Body of pancreas (tissue), 4 donors: ENCODE measurements around the gene ETS1.

Source experiments
- CTCF ChIP-seq, 7 experiments: fragments of 450-650 bp in 4 of 7; fragments of 200-600 bp in 3 of 7; sonication (generic) in 3 of 7; IDR thresholded peaks; one replicate each; pipeline ENCODE4 v1.5.1; 2016 to 2019; ENCODE audit warnings: antibody characterized with exemption in 7 of 7
- POLR2A ChIP-seq, 3 donors: fragments of 450-650 bp; IDR thresholded peaks; one replicate each; pipeline ENCODE4 v1.6.1; 2016; ENCODE audit warnings: antibody characterized with exemption in 3 of 3, mild to moderate bottlenecking in 2 of 3

- no peak for TF ChIP-seq CTCF (IDR thresholded peaks at IDR 0.05)
- no peak for TF ChIP-seq POLR2A (IDR thresholded peaks at IDR 0.05)
Observed at GRCh38 chr11:128620309-128621100, 33.1 kb upstream of the ETS1 start.
